ENCODE measurements around the gene TMEM258.
A peak's percentile ranks its signal among the peaks of the same experiment; 100 is the strongest.

The TMEM258 gene

DNA sequence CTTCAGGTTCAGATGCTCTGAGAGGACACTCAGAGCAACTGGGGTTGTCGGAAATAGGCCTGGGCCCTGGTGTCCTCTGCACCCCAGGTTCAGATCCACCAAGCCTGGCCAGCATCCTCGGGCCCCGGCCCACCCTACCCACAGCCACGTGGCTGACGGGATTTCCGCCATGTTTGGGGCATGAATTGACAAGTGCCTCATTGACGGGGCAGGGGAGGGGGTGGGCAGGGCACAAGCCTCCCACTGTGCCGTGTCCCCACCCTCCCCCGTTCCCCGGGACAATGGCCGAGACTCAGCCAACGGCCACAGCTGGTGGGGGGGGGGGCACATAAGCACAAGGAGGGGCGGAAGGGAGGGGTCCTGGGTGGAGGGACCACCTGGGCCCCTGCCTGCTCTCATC lies 31.5 kb downstream of the TMEM258 start:
- H4K20me1 ChIP-seq (ENCODE audit: insufficient read depth): no peaks in the 10 kb centered on the region
- peaks cover 27% of the 10 kb centered on the region for H3K27me3 ChIP-seq (ENCODE audit: insufficient read depth, low read depth)
- no peaks in the 10 kb centered on the region for H3K79me2 ChIP-seq (ENCODE audit: insufficient read depth, low read depth)
- H3K4me1 ChIP-seq (ENCODE audit: low read depth, poor library complexity, severe bottlenecking): peaks cover 8% of the 10 kb centered on the region
- H3K27ac ChIP-seq: no peak overlapping the region
- H3K4me2 ChIP-seq: no peak overlapping the region
- no peak overlapping the region for H2AFZ ChIP-seq (ENCODE audit: low read depth)
- no peaks in the 10 kb centered on the region for H3K36me3 ChIP-seq (ENCODE audit: insufficient read depth)
- TF ChIP-seq, protein P1, sequence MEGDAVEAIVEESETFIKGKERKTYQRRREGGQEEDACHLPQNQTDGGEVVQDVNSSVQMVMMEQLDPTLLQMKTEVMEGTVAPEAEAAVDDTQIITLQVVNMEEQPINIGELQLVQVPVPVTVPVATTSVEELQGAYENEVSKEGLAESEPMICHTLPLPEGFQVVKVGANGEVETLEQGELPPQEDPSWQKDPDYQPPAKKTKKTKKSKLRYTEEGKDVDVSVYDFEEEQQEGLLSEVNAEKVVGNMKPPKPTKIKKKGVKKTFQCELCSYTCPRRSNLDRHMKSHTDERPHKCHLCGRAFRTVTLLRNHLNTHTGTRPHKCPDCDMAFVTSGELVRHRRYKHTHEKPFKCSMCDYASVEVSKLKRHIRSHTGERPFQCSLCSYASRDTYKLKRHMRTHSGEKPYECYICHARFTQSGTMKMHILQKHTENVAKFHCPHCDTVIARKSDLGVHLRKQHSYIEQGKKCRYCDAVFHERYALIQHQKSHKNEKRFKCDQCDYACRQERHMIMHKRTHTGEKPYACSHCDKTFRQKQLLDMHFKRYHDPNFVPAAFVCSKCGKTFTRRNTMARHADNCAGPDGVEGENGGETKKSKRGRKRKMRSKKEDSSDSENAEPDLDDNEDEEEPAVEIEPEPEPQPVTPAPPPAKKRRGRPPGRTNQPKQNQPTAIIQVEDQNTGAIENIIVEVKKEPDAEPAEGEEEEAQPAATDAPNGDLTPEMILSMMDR (conservative IDR thresholded peaks at IDR 0.05; ENCODE audit: low read depth, low read length): no peak
- H3K4me3 ChIP-seq (IDR thresholded peaks at IDR 0.05; ENCODE audit: insufficient read depth, low read depth, low read length): no peak overlapping the region
- H3K9ac ChIP-seq: no peak overlapping the region

DNA sequence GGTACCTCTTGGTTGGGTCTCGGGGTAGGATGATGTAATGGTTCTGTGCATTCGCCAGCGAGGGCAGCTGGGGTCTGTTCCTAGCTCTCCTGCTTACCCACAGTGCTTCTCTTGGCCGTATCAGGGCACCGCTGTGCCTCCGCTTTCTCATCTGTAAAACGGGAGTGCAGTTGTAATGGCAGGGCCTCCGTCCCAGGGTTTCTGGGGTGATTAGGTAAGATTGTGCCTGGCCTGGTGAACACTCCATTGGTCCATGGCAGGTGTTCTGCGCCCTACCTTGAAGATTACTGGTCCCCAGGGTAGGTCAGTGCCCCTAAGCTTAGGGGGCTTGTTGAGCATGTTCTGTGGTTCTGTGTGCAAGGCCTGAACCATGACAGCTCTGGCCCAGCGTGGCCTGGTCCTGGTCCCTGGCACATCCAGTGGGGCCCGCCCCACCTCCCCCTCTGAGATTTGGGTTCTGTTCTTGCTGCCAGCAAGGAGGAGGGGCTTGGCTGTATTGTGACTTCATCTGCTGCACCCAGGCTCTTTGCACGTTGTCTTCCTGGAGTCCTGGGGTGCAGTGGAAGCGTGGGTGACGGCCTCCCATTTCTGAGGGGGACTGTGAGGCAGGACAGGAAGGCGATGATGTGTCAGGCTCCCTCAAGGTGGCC lies 35.1 kb downstream of the TMEM258 start:
- TF ChIP-seq, protein P1 (conservative IDR thresholded peaks at IDR 0.05; ENCODE audit: low read depth, low read length): no peak
- Histone ChIP-seq H2AFZ (ENCODE audit: low read depth) (peak overlapping the region; percentile 38; the same call in 1 of the 2 replicates), H3K79me2 (ENCODE audit: insufficient read depth, low read depth) (no peaks in the 10 kb centered on the region), H3K27me3 (ENCODE audit: insufficient read depth, low read depth) (peaks cover 21% of the 10 kb centered on the region), H4K20me1 (ENCODE audit: insufficient read depth) (no peaks in the 10 kb centered on the region), H3K4me1 (ENCODE audit: low read depth, poor library complexity, severe bottlenecking) (peaks cover 8% of the 10 kb centered on the region), H3K36me3 (ENCODE audit: insufficient read depth) (no peaks in the 10 kb centered on the region), H3K4me3 (IDR thresholded peaks at IDR 0.05; ENCODE audit: insufficient read depth, low read depth, low read length) (no peak overlapping the region), H3K9ac (no peak overlapping the region), H3K4me2 (no peak overlapping the region), H3K27ac (no peak overlapping the region)

DNA sequence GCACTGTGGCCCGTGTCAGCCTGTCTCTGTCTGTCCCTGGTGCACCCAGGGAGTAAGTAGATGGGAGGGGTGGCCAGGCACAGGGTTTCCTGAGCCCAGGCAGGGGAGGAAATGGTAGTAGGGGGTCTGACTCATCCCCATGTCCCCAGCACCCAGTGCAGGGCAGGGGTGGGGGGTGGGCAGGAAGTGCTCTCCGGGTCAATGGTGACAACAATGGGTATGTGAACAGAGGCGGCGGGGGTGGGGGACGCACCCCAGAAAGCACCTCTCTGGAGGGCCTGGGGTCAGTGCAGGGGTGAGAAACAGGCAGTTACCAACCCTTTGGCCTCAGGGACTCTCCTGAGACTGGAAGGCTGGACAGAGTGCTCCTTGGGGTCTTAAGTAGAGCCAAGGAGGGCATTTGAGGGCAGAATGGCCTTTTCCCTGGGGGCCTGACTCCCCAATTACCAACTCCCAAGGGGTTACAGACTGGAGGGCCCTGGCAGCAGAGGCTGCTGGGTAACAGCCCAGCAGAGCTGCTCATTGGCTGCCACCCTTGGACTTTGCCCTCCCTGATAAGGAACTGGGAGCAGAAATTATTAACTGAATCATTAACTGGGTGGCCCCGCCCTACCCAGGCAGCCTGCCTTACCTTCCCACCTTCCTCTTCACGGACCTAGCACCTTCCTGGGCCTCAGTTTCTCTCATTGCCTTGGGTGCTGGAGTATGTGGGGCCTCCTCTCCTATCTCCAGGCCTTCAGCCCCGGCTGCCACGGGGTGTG lies 35.8 kb downstream of the TMEM258 start:
- H3K4me1 ChIP-seq (ENCODE audit: low read depth, poor library complexity, severe bottlenecking): peaks cover 8% of the 10 kb centered on the region
- H3K9ac ChIP-seq: no peak overlapping the region
- no peak overlapping the region for H3K4me3 ChIP-seq (IDR thresholded peaks at IDR 0.05; ENCODE audit: insufficient read depth, low read depth, low read length)
- no peaks in the 10 kb centered on the region for H3K79me2 ChIP-seq (ENCODE audit: insufficient read depth, low read depth)
- TF ChIP-seq, protein P1 (conservative IDR thresholded peaks at IDR 0.05; ENCODE audit: low read depth, low read length): no peak
- H3K27me3 ChIP-seq (ENCODE audit: insufficient read depth, low read depth): peaks cover 17% of the 10 kb centered on the region
- peak overlapping the region; percentile 38; the same call in 1 of the 2 replicates for H2AFZ ChIP-seq (ENCODE audit: low read depth)
- H3K27ac ChIP-seq: no peak overlapping the region
- H3K4me2 ChIP-seq: peak overlapping the region; percentile 21; the same call in 1 of the 2 replicates
- H4K20me1 ChIP-seq (ENCODE audit: insufficient read depth): no peaks in the 10 kb centered on the region
- H3K36me3 ChIP-seq (ENCODE audit: insufficient read depth): no peaks in the 10 kb centered on the region

DNA sequence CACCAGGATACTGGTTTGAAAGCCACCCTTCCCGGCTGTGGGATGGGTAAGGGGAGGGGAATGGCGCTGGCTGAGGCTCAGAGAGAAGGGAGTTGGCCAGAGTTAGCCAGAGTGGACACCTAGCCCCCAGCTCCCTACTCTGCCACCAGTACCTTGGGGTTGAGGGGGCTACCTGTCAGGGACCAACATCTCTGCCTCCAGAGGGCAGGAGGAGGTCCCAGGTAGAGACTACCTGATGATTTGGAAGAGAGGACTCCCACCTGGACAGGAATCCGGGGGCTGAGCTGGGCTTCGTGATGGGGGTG lies 36.3 kb downstream of the TMEM258 start:
- Histone ChIP-seq H3K4me1 (ENCODE audit: low read depth, poor library complexity, severe bottlenecking) (peaks cover 8% of the 10 kb centered on the region), H3K79me2 (ENCODE audit: insufficient read depth, low read depth) (no peaks in the 10 kb centered on the region), H3K27me3 (ENCODE audit: insufficient read depth, low read depth) (peaks cover 16% of the 10 kb centered on the region; the same call in 1 of the 2 replicates), H3K27ac (no peak overlapping the region), H2AFZ (ENCODE audit: low read depth) (no peak overlapping the region), H3K4me2 (no peak overlapping the region), H3K4me3 (IDR thresholded peaks at IDR 0.05; ENCODE audit: insufficient read depth, low read depth, low read length) (no peak overlapping the region), H3K36me3 (ENCODE audit: insufficient read depth) (no peaks in the 10 kb centered on the region), H4K20me1 (ENCODE audit: insufficient read depth) (no peaks in the 10 kb centered on the region), H3K9ac (no peak overlapping the region)
- TF ChIP-seq, protein P1 (conservative IDR thresholded peaks at IDR 0.05; ENCODE audit: low read depth, low read length): no peak

Measured in KMS-11 (cell line).